Mucosa of descending colon (tissue), 3 donors: Measurements from ENCODE around the gene DSTN. TPM values are rescaled to one million over a fixed set of nuclear protein-coding genes. Genes with fewer than 3 reads are reported as not detected.

Source experiments
- ATAC-seq: fragments of 200-7000 bp; cut with Tn5 transposase; one replicate; pipeline ENCODE4 v1.9.1; 2020; ENCODE audit warnings: mild to moderate bottlenecking, moderate library complexity
- DNase-seq, 3 donors: peaks; one replicate each; pipeline ENCODE4 v3.0.0-alpha.2; 2020
- H3K36me3 ChIP-seq: fragments of 200-600 bp; one replicate; pipeline ENCODE4 v1.8.0; 2021; ENCODE audit warnings: low read depth, mild to moderate bottlenecking
- H3K4me1 ChIP-seq: fragments of 200-600 bp; one replicate; pipeline ENCODE4 v1.8.0; 2021; ENCODE audit warnings: low read depth, mild to moderate bottlenecking
- H3K4me3 ChIP-seq: fragments of 200-600 bp; one replicate; pipeline ENCODE4 v1.8.0; 2021; ENCODE audit warnings: mild to moderate bottlenecking
- H3K9me3 ChIP-seq: fragments of 200-600 bp; one replicate; pipeline ENCODE4 v1.8.0; 2021; ENCODE audit warnings: mild to moderate bottlenecking
- intact Hi-C, 2 donors: fragments of 100-400 bp; cut with DNase I in 1 of 2; cut with micrococcal nuclease in 1 of 2; formaldehyde crosslinking; loops; one replicate each; pipeline versions ENCODE4 v1.11.0 to v1.11.1; 2022; cut with DNase I, micrococcal nuclease
- total RNA-seq, 3 donors: library from RNA; stranded (reverse); fragmentation: NEBNext Ultra II Directional in 2 of 3; extraction: Animal tissue kit (Norgen Biotek cat#: 25700) in 2 of 3; gene quantifications; one replicate each; pipeline versions ENCODE4 v1.2.1 to v1.2.4, GENCODE V29; 2021 to 2023
- TF ChIP-seq, protein P1 (sequence below): fragments of 200-600 bp; IDR thresholded peaks from one replicate; pipeline ENCODE4 v1.8.0; 2022; ENCODE audit warnings: antibody characterized with exemption, mild to moderate bottlenecking
- donor health status: DM: no; HTN: no; CAD: no; lungs with moderate emphysema.
- donor health status: DM: no; HTN: no; CAD: no.
- donor health status: DM: no; HTN: yes; CAD: no.

Gene DSTN
- total RNA-seq, 3 donors from 2014 or later, result 261 to 946 (median 284) TPM

- intact Hi-C loops, result no loop called here
- Histone ChIP-seq H3K4me3 (no peak overlapping the region), H3K36me3 (peaks cover 25% of the 10 kb centered on the region), H3K9me3 (no peaks in the 10 kb centered on the region), H3K4me1 (no peaks in the 10 kb centered on the region)
- DNase-seq, result peak in 1 of 3 donors; percentile 17
- no peak for ATAC-seq
- TF ChIP-seq, protein P1, sequence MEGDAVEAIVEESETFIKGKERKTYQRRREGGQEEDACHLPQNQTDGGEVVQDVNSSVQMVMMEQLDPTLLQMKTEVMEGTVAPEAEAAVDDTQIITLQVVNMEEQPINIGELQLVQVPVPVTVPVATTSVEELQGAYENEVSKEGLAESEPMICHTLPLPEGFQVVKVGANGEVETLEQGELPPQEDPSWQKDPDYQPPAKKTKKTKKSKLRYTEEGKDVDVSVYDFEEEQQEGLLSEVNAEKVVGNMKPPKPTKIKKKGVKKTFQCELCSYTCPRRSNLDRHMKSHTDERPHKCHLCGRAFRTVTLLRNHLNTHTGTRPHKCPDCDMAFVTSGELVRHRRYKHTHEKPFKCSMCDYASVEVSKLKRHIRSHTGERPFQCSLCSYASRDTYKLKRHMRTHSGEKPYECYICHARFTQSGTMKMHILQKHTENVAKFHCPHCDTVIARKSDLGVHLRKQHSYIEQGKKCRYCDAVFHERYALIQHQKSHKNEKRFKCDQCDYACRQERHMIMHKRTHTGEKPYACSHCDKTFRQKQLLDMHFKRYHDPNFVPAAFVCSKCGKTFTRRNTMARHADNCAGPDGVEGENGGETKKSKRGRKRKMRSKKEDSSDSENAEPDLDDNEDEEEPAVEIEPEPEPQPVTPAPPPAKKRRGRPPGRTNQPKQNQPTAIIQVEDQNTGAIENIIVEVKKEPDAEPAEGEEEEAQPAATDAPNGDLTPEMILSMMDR, result no peak
Measured at GRCh38 chr20:17621229-17621968, 51.5 kb downstream of the DSTN start.

DNA sequence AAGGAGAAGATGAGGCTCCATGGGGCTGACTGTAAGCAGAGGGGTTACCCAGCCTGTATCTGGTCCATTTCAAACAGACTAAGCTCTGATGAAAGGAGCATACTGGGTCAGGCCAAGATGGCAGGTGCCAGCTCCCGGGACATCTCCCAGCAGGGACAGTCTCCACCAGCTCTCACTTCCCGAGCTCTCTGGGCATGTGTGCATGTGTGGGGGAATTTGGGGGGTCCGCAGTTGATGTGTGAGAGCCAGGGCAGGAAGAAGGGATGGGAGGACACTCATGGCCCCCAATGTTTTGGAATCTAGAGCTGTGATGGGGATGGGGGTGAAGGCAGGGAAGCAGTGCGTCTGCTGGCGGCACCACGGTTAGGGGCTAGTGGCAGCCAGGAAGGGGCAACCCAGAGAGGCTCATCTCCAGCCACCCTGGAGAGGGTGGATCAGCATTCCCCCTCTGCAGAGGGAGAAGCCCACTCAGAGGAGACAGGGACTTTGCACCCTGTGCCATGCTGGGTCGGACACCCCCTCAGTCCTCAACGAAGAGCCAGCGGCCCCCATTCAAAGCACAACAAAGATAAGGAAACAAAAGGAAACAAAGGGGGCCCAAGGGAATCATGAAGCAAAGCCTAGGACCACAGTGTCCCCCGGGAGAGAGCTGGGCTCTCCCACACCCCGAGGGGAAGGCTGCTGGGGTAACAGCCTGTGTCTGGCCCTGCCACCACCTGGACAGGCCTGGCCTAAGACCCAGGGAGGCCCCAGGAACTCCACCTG lies 52.4 kb downstream of the DSTN start:
- Histone ChIP-seq H3K9me3 (no peaks in the 10 kb centered on the region), H3K4me1 (peaks cover 2% of the 10 kb centered on the region), H3K4me3 (no peak overlapping the region), H3K36me3 (peaks cover 25% of the 10 kb centered on the region)
- no peak for ATAC-seq
- TF ChIP-seq, protein P1, result no peak
- intact Hi-C loops, result no loop called here
- DNase-seq, result peak in 1 of 3 donors; percentile 6

DNA sequence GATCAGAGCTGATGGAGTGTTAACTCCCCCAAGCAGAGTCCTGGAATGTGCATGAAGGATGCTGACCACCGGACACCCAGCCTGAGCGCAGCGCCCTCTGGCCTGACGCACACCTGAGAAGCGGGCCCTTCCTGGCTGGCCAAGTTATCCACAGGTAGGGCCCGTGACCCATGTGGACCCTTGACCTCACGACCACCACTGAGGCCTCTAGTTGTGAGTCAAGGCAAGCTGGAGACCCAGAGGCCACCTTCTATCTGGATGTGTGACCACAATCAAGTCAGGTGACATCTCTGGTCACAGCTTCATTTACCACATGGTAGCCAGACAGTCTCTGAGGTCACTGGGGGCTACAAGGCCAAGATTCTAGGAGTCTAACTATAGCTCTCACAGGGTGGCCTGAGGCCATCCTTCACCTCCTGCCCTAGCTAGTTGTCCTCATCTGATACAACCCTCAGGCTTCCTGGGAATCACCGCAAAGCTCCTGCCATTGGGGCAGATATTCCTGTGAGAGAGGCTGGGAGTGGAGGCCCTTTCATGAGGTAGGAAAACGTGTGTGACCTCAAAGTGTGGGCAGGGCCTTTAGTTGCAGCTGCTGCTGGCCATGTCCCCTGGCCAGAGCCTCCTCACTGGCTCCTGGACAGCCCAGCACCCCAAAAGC lies 53.1 kb downstream of the DSTN start:
- intact Hi-C loops, result no loop called here
- ATAC-seq, result no peak
- DNase-seq, result peak in 1 of 3 donors; percentile 29
- peaks cover 2% of the 10 kb centered on the region for H3K4me1 ChIP-seq
- no peaks in the 10 kb centered on the region for H3K9me3 ChIP-seq
- peaks cover 25% of the 10 kb centered on the region for H3K36me3 ChIP-seq
- TF ChIP-seq, protein P1, result no peak
- no peak overlapping the region for H3K4me3 ChIP-seq

DNA sequence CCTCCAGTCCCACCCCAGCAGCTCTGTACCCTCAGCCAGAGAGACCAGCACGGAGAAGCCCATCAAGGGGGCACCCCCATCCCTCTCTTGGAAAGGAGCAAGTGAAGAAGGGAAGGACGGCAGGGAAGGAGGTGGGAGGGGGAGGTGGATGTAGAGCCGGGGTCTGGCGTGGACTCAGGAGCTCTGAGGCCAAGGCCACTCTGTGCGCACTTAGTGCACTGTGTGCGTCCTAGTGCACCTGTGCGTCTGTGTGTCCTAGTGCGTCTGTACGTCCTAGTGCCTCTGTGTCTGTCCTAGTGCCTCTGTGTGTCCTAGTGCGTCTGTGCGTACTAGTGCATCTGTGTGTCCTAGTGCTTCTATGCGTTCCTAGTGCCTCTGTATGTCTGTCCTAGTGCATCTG lies 54.2 kb downstream of the DSTN start:
- peaks cover 2% of the 10 kb centered on the region for H3K4me1 ChIP-seq
- DNase-seq, result peak in 1 of 3 donors; percentile 17
- no peak for ATAC-seq
- H3K4me3 ChIP-seq, result no peak overlapping the region
- TF ChIP-seq, protein P1, result no peak
- no peaks in the 10 kb centered on the region for H3K9me3 ChIP-seq
- intact Hi-C loops, result no loop called here
- H3K36me3 ChIP-seq, result peaks cover 25% of the 10 kb centered on the region

GRCh38 chr20:17624551-17625245 lies 54.8 kb downstream of the DSTN start:
- DNase-seq (peak in 2 of 3 donors; percentile 21 to 42), ATAC-seq (no peak)
- intact Hi-C loops, result no loop called here
- Histone ChIP-seq H3K4me3 (no peak overlapping the region), H3K36me3 (peaks cover 22% of the 10 kb centered on the region), H3K9me3 (no peaks in the 10 kb centered on the region), H3K4me1 (peaks cover 2% of the 10 kb centered on the region)
- TF ChIP-seq, protein P1, result no peak
